BLaER1 treated with 17β-estradiol and CSF1 and Interleukin-3, amounts not matched to agents 10 nM and 100 nM (cell line): ENCODE results near the gene AIG1.

ENCODE experiments used
- H3K27ac ChIP-seq, 11 experiments: shearing (Covaris generic); formaldehyde crosslinking; 2 replicates each; pipeline ENCODE4 v1.8.1; 2022
- H3K27me3 ChIP-seq, 11 experiments: shearing (Covaris generic); formaldehyde crosslinking; 2 replicates each; pipeline ENCODE4 v1.8.1; 2022
- H3K36me3 ChIP-seq, 11 experiments: shearing (Covaris generic); formaldehyde crosslinking; 2 replicates each; pipeline ENCODE4 v1.8.1; 2022
- H3K4me1 ChIP-seq, 10 experiments: shearing (Covaris generic); formaldehyde crosslinking; 2 replicates each; pipeline ENCODE4 v1.8.1; 2022
- H3K4me2 ChIP-seq, 11 experiments: shearing (Covaris generic); formaldehyde crosslinking; 2 replicates each; pipeline ENCODE4 v1.8.1; 2022
- H3K4me3 ChIP-seq, 10 experiments: shearing (Covaris generic); formaldehyde crosslinking; 2 replicates each; pipeline ENCODE4 v1.8.1; 2022
- H3K9ac ChIP-seq, 11 experiments: shearing (Covaris generic); formaldehyde crosslinking; 2 replicates each; pipeline ENCODE4 v1.8.1; 2022
- H3K9me3 ChIP-seq, 11 experiments: shearing (Covaris generic); formaldehyde crosslinking; replicated peaks in 1 of 11; 2 replicates each; pipeline ENCODE4 v1.8.1; 2022
- H4K20me1 ChIP-seq, 11 experiments: shearing (Covaris generic); formaldehyde crosslinking; 2 replicates each; pipeline ENCODE4 v1.8.1; 2022
- Cebpa-rat ChIP-seq, 11 experiments: shearing (Covaris generic); IDR thresholded peaks; 2 replicates each; pipeline ENCODE4 v1.8.1; 2022

AIG1 gene

GRCh38 chr6:143111443-143111842 lies 50.8 kb downstream of the AIG1 start:
- no peak overlapping the region for H3K4me2 ChIP-seq
- H4K20me1 ChIP-seq, result no peaks in the 10 kb centered on the region
- no peak overlapping the region for H3K27ac ChIP-seq
- no peaks in the 10 kb centered on the region for H3K27me3 ChIP-seq
- TF ChIP-seq Cebpa-rat (IDR thresholded peaks at IDR 0.05), result no peak
- no peaks in the 10 kb centered on the region for H3K36me3 ChIP-seq
- peaks cover 0 to 3% (median 0%) of the 10 kb centered on the region in 10 experiments; a peak in 1 of 20 replicates for H3K4me1 ChIP-seq
- H3K4me3 ChIP-seq, result no peak overlapping the region
- 0 out of 22 replicates have a peak, but pooled peaks cover 0 to under 1% (median 0%) of the 10 kb centered on the region in 11 experiments for H3K9me3 ChIP-seq
- H3K9ac ChIP-seq, result no peak overlapping the region

GRCh38 chr6:143112084-143112768 lies 51.5 kb downstream of the AIG1 start:
- Histone ChIP-seq H3K9ac (no peak overlapping the region), H3K27me3 (no peaks in the 10 kb centered on the region), H3K36me3 (no peaks in the 10 kb centered on the region), H3K4me2 (no peak overlapping the region), H4K20me1 (no peaks in the 10 kb centered on the region), H3K4me1 (peaks cover 0 to 6% (median 4%) of the 10 kb centered on the region in 10 experiments; a peak in 7 of 20 replicates), H3K27ac (no peak overlapping the region), H3K9me3 (0 out of 22 replicates have a peak, but pooled peaks cover 0 to 7% (median 0%) of the 10 kb centered on the region in 11 experiments), H3K4me3 (no peak overlapping the region)
- no peak for TF ChIP-seq Cebpa-rat (IDR thresholded peaks at IDR 0.05)

GRCh38 chr6:143112837-143113236 lies 52.1 kb downstream of the AIG1 start:
- H3K27ac ChIP-seq, result no peak overlapping the region
- no peaks in the 10 kb centered on the region for H3K36me3 ChIP-seq
- H3K4me3 ChIP-seq, result no peak overlapping the region
- TF ChIP-seq Cebpa-rat (IDR thresholded peaks at IDR 0.05), result no peak
- 0 out of 22 replicates have a peak, but pooled peaks cover 0 to 7% (median 0%) of the 10 kb centered on the region in 11 experiments for H3K9me3 ChIP-seq
- H3K9ac ChIP-seq, result no peak overlapping the region
- no peak overlapping the region for H3K4me2 ChIP-seq
- H3K4me1 ChIP-seq, result peaks cover 0 to 8% (median 4%) of the 10 kb centered on the region in 10 experiments; a peak in 7 of 20 replicates
- no peaks in the 10 kb centered on the region for H3K27me3 ChIP-seq
- no peaks in the 10 kb centered on the region for H4K20me1 ChIP-seq

- Histone ChIP-seq H3K27me3 (no peaks in the 10 kb centered on the region), H3K4me3 (no peak overlapping the region), H3K4me2 (no peak overlapping the region), H4K20me1 (no peaks in the 10 kb centered on the region), H3K27ac (no peak overlapping the region), H3K9me3 (peaks cover 4 to 17% (median 6%) of the 10 kb centered on the region in 11 experiments; a peak in 20 of 22 replicates), H3K36me3 (no peaks in the 10 kb centered on the region), H3K9ac (no peak overlapping the region), H3K4me1 (peaks cover 0 to 8% (median 2%) of the 10 kb centered on the region in 10 experiments; a peak in 6 of 20 replicates)
- no peak for TF ChIP-seq Cebpa-rat (IDR thresholded peaks at IDR 0.05)
Observed at GRCh38 chr6:143115728-143116127, 55.0 kb downstream of the AIG1 start.

GRCh38 chr6:143117108-143117507 lies 56.4 kb downstream of the AIG1 start:
- Histone ChIP-seq H3K4me2 (peak overlapping the region in 3 of 11 experiments; percentile 6 to 29 (median 7); a peak in 3 of 22 replicates), H3K9ac (no peak overlapping the region), H3K36me3 (no peaks in the 10 kb centered on the region), H3K4me3 (no peak overlapping the region), H4K20me1 (no peaks in the 10 kb centered on the region), H3K4me1 (peaks cover 0 to 8% (median 2%) of the 10 kb centered on the region in 10 experiments; a peak in 6 of 20 replicates), H3K27me3 (no peaks in the 10 kb centered on the region), H3K9me3 (peaks cover 4 to 25% (median 14%) of the 10 kb centered on the region in 11 experiments; a peak in 21 of 22 replicates), H3K27ac (no peak overlapping the region)
- TF ChIP-seq Cebpa-rat (IDR thresholded peaks at IDR 0.05), result no peak

GRCh38 chr6:143119260-143119659 lies 58.6 kb downstream of the AIG1 start:
- Histone ChIP-seq H3K9ac (no peak overlapping the region), H3K4me2 (no peak overlapping the region), H3K4me1 (peaks cover 0 to 8% (median 2%) of the 10 kb centered on the region in 10 experiments; a peak in 6 of 20 replicates), H3K4me3 (no peak overlapping the region), H3K27ac (no peak overlapping the region), H3K9me3 (peaks cover 4 to 25% (median 14%) of the 10 kb centered on the region in 11 experiments; a peak in 21 of 22 replicates), H3K36me3 (no peaks in the 10 kb centered on the region), H3K27me3 (no peaks in the 10 kb centered on the region), H4K20me1 (no peaks in the 10 kb centered on the region)
- no peak for TF ChIP-seq Cebpa-rat (IDR thresholded peaks at IDR 0.05)

- no peak overlapping the region for H3K9ac ChIP-seq
- no peaks in the 10 kb centered on the region for H3K4me1 ChIP-seq
- H3K4me3 ChIP-seq, result no peak overlapping the region
- H3K9me3 ChIP-seq, result peaks cover 4 to 17% (median 14%) of the 10 kb centered on the region in 11 experiments; a peak in 21 of 22 replicates
- no peaks in the 10 kb centered on the region for H4K20me1 ChIP-seq
- H3K27me3 ChIP-seq, result no peaks in the 10 kb centered on the region
- TF ChIP-seq Cebpa-rat (IDR thresholded peaks at IDR 0.05), result no peak
- no peak overlapping the region for H3K4me2 ChIP-seq
- no peaks in the 10 kb centered on the region for H3K36me3 ChIP-seq
- no peak overlapping the region for H3K27ac ChIP-seq
Observed at GRCh38 chr6:143123081-143123480, 62.4 kb downstream of the AIG1 start.

GRCh38 chr6:143123941-143124340 lies 63.3 kb downstream of the AIG1 start:
- Histone ChIP-seq H3K9me3 (peaks cover 4 to 17% (median 14%) of the 10 kb centered on the region in 11 experiments; a peak in 21 of 22 replicates), H4K20me1 (no peaks in the 10 kb centered on the region), H3K27me3 (no peaks in the 10 kb centered on the region), H3K36me3 (no peaks in the 10 kb centered on the region), H3K27ac (no peak overlapping the region), H3K9ac (no peak overlapping the region), H3K4me1 (no peaks in the 10 kb centered on the region), H3K4me2 (no peak overlapping the region), H3K4me3 (no peak overlapping the region)
- TF ChIP-seq Cebpa-rat (IDR thresholded peaks at IDR 0.05), result no peak

- Histone ChIP-seq H3K9ac (no peak overlapping the region), H3K9me3 (peaks cover 6 to 21% (median 18%) of the 10 kb centered on the region in 11 experiments), H3K27ac (no peak overlapping the region), H3K27me3 (no peaks in the 10 kb centered on the region), H4K20me1 (no peaks in the 10 kb centered on the region), H3K4me1 (no peaks in the 10 kb centered on the region), H3K4me2 (no peak overlapping the region), H3K4me3 (no peak overlapping the region), H3K36me3 (peaks cover 0 to 2% (median 0%) of the 10 kb centered on the region in 11 experiments; a peak in 1 of 22 replicates)
- TF ChIP-seq Cebpa-rat (IDR thresholded peaks at IDR 0.05), result no peak
Observed at GRCh38 chr6:143125455-143125854, 64.8 kb downstream of the AIG1 start.
